Lower leg skin (tissue), 3 donors: ENCODE results near the gene DEF6.

ENCODE experiments used
- POLR2A ChIP-seq, 2 donors: fragments of 450-650 bp; IDR thresholded peaks; one replicate each; pipeline ENCODE4 v1.6.1; 2016 to 2017; ENCODE audit warnings: antibody characterized with exemption in 2 of 2, mild to moderate bottlenecking in 1 of 2, moderate library complexity in 1 of 2
- TF ChIP-seq, protein P1 (sequence below), 3 donors: fragments of 450-650 bp; IDR thresholded peaks; one replicate each; pipeline ENCODE4 v1.5.1; 2016; ENCODE audit warnings: antibody characterized with exemption in 3 of 3, mild to moderate bottlenecking in 3 of 3, moderate library complexity in 2 of 3

- TF ChIP-seq, protein P1, sequence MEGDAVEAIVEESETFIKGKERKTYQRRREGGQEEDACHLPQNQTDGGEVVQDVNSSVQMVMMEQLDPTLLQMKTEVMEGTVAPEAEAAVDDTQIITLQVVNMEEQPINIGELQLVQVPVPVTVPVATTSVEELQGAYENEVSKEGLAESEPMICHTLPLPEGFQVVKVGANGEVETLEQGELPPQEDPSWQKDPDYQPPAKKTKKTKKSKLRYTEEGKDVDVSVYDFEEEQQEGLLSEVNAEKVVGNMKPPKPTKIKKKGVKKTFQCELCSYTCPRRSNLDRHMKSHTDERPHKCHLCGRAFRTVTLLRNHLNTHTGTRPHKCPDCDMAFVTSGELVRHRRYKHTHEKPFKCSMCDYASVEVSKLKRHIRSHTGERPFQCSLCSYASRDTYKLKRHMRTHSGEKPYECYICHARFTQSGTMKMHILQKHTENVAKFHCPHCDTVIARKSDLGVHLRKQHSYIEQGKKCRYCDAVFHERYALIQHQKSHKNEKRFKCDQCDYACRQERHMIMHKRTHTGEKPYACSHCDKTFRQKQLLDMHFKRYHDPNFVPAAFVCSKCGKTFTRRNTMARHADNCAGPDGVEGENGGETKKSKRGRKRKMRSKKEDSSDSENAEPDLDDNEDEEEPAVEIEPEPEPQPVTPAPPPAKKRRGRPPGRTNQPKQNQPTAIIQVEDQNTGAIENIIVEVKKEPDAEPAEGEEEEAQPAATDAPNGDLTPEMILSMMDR (IDR thresholded peaks at IDR 0.05), result no peak
- TF ChIP-seq POLR2A (IDR thresholded peaks at IDR 0.05), result no peak
These were observed 56.9 kb downstream of the DEF6 start for GRCh38 chr6:35354361-35355135.
